Activated CD4-positive, alpha-beta T cell treated with anti-CD3 and anti-CD28 coated beads, Interleukin-2, amount 50 U/mL, for 48 hours (primary cell): ENCODE measurements around the gene LRRC4.
A peak's percentile ranks its signal among the peaks of the same experiment; 100 is the strongest.

Source experiments
- DNase-seq, 2 experiments: peaks; one replicate each; pipeline ENCODE4 v3.0.0-alpha.2; 2020

LRRC4 gene

DNA sequence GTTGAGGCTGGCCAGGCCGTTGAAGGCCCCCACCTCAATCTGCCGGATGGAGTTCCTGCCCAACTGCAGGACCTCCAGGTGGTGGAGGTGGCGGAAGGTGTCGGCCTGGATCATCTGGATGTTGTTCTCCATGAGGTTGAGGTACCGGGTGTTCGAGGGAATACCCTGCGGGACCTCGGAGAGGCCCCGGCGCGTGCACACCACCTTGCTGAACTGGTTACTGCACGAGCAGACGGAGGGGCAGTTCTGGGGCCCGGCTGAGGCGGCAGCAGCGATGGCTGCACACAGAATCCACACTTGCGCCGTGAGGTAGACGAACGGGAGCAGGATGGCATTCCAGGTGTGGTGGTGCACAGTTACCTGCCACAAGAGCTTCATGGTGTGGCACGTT, 979 bp downstream of the LRRC4 start:
- DNase-seq, result no peak

DNA sequence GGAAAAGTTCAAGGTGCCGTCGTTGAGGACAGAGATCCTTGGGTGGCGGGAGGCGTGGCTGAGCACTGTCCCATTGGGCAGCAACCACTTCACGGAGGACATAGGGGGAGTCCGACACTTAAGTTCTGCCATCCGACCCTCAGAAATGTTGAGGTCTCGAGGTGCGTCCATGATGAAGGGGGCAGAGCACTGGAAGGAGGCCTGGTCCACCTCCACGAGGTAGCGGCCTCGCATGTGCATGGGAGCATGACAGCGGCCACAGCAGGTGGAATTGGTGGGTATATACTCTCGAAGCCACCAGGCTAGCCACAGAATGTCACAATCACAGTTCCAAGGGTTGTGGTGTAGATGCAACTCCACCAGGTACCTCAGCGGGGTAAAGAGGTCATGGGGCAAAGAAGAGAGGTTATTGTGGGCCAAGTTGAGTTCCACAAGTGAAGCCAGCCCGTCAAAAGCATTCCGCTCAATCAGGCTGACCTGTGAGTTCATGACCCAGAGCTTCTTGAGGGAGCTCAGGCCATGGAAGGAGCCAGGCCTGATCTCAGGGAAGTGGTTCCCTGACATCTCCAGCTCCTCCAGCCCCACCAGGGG, 1.7 kb downstream of the LRRC4 start:
- DNase-seq, result no peak

DNA sequence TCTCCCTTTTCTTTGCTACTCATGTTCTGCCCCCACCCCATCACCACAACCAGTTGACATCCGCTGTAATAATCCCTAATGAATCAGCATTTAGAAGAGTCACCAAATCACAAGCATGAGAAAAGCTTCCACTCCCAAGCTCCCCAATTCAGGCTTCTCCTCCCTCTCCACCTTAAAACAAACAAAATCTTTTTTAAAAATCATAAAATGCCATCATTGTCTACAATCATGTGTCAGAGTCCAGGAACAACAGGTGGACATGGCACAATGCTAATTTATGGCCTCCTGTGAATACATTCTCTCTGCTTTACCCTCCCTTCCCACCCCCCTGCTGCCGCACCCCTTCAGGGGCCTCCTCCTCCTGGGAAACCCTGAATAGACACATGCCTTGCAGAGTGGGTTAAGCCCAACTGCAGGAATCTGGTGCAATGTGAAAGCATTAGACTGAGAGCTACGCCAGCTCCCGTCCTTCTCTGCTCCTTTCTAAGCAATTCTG, 3.7 kb downstream of the LRRC4 start:
- no peak for DNase-seq

DNA sequence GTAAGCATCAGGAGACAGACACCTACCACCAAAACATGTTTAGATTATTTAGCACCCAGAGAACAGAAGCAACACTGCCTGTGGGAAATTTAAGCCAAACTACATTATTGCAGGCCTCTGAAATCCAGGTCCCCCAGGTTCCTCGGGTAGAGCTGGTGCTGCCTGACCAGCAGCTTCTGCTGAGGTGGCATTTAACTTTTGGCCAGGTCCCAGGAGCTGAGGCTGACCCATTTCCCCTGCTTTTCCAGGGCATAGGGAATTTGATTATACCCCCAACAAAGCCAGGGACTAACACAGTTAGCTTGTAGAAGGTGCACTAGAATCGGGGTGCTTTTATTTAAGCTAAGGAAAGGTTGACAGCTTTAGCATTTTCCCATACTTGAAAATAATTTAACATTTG, 4.7 kb downstream of the LRRC4 start:
- DNase-seq, result no peak

DNA sequence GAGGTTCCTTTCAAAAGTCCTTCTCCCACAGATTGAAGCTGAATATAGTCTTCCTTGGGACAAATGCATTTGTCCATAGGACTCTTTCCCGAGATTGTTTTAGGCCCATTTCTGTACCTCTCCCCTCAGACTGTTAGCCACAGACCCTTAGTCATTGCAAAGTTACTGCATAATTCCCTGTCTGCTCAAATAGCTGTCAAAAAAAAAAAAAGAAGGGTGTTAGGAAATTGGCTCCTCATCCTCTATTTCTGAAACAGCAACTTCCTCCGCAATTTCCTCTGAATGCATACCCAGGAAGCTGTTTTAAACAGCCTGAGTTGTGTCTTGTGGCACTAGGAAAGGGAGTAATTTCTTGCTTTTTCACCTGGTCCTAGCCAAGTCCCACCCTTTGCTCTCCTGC, 5.4 kb downstream of the LRRC4 start:
- DNase-seq, result no peak

DNA sequence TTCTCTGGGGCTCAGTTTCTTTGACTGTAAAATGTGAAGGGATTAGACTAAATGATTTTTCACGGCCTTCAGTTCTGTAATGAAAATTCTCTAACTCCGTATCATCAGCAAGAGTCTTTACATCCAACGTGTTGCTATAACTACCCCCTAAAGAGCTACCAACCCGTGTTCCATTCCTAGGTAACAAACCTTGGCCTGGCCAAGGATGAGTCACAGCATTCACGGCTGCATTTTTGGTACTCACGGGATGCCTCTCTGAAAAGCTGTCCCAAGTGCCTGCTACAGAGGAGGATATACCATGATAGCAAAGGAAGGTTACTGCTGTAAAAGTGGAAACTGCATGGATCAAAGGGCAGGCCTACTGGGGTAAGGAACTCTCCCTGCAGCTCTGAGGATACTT, 5.9 kb downstream of the LRRC4 start:
- DNase-seq, result no peak

DNA sequence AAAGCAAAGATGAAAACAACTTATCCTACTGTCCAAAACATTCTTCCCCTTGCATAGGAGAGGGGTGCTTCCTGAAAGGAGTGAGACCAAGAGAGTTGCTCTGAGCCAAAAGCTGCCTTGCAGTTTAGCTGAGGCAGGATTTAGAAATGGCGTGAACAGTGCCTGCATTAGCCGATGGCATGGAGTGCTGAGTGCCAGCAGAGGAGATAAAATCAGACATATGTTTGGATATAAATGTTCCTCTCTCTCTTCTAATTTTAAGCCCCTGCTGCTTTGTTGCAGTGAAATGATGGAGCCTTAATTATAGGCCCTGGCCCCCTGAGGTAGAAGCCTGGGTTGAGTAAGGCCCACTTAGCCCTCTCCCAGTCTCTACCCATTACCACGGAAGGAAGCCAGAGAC, 7.1 kb downstream of the LRRC4 start:
- DNase-seq, result no peak

DNA sequence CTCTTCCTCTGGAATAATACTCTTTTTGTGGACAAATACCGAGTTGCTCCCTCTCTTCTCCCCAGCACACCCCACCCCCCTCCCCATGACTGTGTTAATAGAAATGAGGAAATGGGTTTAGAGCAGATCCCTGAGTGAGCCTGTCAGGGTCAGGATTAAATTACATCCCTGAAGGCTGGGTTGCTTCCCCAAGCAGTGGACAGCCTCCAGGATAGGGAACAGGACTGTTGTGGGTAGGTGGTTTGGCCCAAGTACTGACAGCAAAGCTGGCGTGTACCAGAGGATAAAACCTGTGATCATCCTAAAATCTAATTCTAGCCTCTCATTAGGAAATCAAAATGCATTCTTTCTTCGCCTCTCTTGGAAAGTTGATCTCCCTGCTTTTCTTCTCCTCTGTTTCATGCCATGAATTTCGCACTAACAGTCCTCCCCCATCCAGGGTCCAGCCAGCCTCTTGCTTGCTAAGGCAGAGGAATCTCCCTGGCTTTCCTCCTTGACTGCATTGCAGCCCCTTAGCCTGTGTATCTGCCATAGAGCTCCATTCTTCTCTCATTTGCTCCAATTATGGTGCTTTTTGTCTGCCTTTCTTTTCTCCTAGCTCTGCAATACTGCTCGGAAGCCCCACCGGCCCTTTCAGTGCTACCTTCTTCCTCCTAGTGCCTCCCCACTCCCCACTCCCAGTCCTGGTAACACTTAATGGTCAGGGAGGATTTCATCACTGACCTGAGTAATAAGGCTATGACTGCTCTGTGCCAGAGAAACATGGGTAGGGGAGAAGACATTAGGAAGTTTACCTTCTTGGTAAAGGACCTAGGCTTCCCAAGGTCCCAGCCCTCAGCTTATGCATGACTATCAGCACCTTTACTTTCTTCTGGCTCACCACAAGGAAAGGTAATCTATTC, 8.4 kb downstream of the LRRC4 start:
- DNase-seq, result no peak

DNA sequence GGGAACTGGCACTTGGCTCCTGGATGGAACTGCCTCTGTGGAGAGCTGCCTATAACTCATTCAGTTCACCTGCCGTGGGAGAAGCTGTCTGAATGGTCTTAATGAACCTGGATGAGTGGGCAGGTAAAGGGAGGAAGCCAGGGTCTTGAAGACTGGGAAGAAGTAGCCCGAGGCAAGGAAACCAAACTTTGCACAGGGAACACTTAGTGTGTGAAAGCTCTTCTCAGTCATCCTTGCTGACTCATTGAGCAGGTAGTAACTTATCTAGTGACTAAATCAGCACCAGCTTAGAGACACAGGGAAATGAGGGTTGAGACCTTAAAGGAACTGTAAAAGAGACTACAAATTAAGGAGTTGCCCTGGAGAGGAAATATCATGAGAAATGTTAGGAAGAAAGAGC, 9.9 kb downstream of the LRRC4 start:
- DNase-seq, result no peak

DNA sequence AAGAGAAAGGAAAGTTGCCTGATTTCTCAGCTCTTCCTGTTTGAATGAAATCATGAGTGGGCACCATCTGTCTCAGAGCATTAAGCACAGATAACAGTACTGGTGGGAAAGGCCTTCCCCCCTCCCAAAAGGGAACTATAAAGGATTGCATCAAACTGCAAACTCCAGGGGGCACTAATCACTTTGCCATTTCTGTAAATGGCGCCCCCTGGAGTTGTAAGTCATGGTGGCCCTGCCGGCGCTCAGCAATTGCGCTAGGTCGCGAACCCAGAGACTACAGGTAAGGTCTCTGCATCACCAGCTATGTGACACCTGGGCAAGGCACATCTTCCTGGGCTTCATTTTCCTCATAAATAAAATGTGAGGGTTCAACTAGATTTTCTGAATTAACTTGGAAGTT, 11.1 kb downstream of the LRRC4 start:
- peak in 1 of 2 experiments; percentile 42 for DNase-seq

DNA sequence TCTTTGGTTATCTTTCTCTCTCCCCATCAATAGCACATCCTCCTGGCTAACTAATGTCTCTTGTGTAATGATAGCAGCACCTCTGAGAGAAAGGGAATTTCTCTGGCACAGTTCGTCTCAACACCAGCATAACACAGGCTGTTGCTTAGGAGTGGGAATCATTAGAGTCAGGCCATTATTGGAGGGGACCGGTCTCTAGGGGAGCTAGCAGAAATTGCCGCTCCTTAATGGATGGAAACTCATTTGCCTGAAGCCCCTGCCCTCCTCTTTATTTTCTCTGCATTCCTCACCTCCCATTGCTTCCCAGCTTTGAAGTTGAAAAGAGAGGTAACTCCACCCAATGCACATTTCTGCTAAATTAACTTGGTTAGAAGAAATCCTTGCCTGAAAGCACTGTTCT, 11.9 kb downstream of the LRRC4 start:
- DNase-seq, result no peak

DNA sequence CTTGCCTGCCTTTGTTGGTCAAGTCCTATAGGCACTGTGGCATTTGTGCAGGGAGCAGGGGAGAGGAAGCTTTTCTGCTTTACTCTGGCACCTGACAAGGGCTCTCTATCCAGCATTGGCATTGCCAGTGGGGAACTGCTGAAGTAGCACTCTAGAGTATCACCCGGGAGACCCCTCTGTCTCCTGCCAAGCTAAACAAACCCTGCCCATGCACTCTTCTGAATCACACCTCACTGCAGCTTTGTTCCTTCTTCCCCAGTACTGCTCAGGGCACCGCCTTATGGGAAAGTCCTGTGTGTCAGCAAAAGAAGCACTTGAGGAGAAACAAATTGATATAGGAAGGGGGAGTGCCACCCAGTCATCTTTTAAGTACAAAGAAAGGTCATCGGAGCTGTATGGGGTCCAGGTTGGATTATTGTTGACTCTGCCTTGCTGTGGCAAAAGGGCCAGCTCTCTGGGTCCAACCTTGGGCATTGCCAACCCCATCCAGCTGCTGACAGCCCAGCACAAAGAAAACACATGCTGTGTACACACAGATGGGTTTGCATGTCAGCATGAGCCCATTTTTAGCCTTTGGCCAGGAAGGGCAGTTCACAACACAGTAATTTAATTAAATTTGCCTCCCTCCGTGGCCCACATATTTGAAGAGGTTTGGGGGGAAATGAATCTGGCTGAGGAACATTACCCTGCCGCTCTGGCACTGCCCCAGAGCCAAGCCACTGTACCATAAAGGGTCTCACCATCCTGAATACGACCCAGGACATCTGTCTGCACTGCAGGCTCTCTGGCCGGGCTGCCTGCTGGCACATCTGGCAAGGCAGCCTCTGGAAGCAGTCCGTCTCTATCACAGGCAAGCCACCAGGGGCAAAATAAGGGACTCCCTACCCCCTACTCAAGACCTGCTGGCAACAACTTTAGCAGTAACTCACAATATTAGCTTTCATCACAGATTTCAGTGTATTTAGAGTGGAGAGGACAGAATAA, 13.1 kb downstream of the LRRC4 start:
- DNase-seq, result no peak

DNA sequence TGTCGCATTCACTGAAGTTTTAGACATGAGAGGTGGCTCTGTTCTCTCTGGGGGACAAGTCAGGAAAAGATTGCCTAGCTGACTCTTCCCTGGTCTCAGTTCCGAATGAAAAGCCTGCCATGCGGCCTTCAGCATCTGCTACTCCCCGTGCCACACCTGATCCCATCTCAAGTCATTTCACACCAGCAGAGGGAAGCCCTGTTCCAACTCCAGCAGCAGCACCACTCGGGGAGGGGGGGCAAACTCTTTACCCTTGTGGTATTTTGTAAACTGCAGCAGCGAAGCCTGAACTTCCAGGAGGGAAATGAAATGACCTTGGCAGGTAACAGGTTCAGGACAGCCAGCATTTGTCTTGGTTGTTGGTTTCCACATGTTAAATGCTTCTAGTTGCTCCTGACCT, 13.8 kb downstream of the LRRC4 start:
- DNase-seq, result no peak

DNA sequence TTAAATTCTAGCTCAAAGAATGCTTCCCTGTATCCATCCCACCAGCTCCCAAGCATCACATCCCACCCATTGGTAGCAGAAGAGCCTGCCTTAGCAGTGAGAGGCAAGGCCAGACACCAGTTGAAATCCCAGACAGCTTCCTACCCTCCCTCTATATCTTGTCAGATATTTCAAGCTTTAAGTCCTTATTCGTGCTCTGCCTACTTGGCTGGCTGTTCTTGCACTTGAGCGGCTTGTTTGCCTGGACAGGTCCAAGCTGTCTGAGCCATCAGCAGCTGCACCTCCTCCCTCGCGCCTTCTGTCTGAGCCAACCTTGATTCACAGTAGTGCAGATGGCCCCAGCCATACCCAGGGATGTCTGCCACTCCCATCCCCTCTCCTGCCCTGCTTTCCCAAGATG, 16.4 kb downstream of the LRRC4 start:
- no peak for DNase-seq

DNA sequence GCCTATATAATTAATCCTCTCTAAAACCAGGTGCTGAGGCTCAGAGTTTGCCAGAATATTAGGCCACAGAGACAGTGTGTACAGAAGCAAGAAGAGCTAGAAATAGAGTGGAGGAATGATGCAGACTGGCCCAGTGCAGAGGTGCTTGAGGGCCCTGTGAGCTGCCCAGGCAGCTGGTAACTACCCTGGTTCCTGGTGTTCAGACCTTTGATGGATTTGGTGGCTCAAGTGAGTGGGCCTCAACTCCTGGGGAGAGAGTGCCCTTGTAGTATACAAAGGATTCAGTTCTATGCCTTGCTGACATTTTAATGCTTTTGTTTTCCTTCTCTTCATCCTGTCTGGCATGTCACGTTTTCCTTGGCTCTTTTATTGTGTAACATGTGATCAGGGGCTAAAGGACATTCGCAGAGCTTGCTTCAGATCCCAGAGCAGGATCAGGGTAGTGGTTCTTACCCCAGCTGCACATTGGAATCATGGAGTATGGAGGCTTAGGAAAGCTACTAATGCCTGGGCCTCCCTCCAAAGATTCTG, 20.0 kb downstream of the LRRC4 start:
- DNase-seq, result no peak

DNA sequence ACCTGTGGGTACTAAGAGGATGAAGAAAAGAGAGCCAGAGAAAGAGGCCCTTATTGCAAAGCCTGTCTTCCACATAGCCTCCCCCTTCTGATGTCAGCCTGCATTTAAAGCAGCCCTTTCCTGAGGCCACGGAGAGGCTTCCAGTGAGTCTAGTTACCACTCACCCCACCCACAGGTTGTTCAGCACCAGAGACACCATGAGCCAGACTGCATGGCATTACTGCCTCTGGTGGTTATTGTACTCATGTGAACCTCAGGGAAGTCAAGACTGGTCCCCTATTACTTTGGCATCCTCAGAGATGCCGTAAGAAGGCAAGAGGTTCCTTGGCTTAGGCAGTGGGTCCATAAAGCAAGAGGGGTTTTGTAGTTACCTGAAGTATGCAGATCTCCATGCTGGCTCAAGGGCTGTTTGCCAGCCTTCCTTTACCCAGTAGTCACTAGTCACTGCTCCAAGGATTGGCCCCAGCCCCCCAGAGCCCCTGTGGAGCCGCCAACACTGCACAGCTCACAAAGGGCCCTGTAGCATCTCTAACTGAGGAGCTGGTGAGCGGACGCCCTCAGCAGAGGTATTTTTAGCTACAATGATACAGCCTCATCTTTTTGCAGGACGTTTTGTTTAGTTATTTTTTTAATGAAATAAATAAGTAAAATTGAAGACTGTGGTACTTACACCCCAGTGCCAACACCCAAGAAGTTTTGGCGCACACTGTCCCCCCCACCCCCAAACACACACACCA, 20.7 kb downstream of the LRRC4 start:
- DNase-seq, result no peak

DNA sequence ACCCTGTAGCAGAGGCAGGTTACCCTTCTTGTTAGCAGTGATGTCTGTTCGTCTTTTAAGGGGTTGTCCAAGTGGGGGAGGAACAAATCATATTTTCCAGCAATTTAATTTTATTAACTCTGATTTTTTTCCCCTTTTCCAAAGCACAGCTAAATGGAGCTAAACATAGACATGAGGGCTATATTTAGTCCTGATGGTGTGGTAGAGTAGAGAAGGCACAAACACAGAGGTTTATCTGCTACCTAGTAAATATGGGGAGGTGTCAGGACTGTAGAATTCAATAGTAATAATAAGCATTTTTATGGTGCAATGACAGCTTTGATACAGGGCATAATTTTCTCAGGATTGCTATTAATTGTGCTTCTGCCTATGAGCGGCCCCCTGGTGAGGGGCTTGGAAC, 22.5 kb downstream of the LRRC4 start:
- no peak for DNase-seq

DNA sequence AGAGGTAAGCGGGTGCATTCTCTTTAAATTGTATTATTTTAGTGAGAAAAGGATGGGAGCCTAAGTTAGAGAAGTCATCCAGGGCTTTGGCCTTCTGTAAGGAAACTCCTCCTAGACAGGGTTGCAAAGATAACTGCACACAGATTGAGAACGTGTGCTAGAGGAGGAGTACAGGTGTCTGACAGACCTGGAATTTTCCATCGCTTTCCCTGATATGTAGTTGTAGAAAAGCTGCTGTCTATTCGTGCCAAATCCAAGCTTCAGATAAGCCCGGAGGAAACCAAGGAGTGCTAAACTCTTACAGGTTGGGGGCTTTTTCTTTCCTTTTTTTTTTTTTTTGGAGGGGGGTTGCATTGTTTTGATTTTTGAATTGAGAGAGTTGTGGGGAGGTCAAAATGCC, 23.1 kb downstream of the LRRC4 start:
- DNase-seq, result no peak

DNA sequence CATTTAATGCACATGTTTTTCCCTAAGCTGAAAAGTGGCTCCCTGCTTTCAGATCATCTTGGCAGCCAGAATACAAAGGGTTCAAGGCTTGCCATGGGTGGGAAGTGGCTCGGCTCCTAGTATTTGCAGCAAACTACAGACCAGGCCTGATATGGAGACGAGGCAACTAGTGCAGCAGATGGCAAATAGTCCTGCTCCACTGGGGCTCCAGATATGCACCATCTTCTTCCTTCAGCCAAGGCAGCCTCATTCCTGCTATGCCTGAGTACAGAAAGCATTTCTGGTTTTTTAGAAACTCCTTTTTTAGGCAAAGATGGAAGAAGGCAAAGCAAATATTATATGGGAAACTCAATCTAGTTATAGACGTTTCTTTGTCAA, 23.9 kb downstream of the LRRC4 start:
- no peak for DNase-seq

DNA sequence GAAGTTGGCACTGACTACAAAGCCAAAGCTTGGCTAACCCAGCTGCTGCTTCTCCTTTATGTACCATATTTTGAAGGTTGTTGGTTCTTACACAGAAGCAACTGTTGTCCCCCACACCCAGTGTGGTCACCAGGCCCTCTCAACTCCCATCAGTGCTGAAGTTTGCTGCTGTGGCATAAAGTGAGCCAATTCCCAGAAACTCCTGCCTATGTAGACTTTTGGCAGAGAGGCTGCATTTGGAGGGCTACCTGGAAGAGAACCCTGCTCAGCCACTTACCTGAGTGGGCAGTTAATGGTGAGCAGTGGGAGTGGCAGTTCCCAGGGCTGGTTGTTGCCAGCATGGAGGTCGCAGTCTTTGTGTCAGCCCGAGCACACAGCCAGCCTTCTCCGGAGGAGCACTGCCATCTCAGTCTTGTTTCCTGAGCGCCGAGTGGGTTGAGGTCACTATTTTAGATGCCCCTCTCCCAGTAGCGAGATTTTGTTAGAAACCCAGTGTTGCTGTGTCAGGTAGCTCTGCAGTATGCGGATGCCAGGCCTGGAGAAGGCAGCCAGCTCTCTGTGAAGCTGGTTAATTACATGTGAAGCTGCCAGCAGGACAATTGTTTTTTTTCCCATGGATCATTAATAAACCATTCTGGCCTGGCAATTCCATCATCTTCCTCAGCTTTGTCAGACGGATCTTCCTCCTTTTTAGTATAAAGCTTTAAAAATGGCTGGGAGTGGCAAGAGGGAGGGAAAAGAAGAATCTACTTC, 24.5 kb downstream of the LRRC4 start:
- DNase-seq, result no peak

DNA sequence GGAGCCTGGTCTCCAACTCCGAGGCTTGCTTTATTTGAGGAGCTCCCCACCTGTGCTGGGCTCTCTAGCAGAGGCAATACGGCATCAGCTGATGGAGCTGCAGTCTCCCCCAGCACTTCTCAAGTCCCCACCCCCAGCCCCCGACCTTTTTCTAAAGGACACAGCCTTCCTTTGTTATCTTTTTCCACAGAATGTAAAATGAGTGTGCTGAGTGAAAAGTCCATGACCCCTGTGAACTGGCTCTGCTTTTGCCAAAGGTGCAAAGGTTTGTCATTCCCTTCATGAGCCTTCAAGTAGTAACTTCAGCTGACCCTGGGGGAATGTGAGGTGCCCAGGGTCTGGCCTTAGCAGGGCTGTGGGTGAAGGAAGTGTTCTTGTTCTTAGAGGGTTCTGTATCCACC, 25.5 kb downstream of the LRRC4 start:
- DNase-seq, result no peak

DNA sequence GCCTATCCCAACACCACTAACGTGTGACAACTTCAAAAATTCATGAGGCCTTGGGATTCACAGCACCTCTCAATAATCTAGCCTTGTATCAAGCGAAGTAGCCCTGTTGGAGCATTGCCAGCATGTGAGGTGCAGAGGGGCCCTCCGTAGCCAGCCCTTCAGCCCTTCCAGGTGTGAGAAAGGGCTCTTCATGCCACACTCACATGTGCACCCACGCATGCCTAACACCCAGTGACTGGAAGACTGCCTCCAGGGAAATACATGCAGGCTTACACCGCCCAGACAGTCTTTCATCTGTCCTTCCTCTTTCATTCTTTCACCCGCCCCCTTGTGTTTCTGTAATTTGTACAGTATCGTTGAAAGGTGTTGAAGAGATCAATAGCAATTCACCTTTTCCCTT, 26.1 kb downstream of the LRRC4 start:
- DNase-seq, result no peak
